Muscle of back (tissue), 11 donors: Measurements from ENCODE around the gene CHRNA4. TPM values are rescaled to one million over a fixed set of nuclear protein-coding genes. Genes with fewer than 3 reads are reported as not detected.
A peak's percentile ranks its signal among the peaks of the same experiment; 100 is the strongest.

Experiments used
- DNase-seq, 3 donors: peaks; one replicate each; pipeline versions ENCODE4 v3.0.0 to v3.0.0-alpha.2; 2013
- polyA plus RNA-seq, 10 donors: library from polyadenylated mRNA; unstranded; fragments of 120-200 nt; gene quantifications; one replicate each; pipeline ENCODE4 v1.2.1, GENCODE V29; 2013; ENCODE audit not compliant: insufficient read length in 10 of 10

The CHRNA4 gene
- polyA plus RNA-seq, 10 donors, result 0.14 to 1.5 (median 0.61) TPM

DNA sequence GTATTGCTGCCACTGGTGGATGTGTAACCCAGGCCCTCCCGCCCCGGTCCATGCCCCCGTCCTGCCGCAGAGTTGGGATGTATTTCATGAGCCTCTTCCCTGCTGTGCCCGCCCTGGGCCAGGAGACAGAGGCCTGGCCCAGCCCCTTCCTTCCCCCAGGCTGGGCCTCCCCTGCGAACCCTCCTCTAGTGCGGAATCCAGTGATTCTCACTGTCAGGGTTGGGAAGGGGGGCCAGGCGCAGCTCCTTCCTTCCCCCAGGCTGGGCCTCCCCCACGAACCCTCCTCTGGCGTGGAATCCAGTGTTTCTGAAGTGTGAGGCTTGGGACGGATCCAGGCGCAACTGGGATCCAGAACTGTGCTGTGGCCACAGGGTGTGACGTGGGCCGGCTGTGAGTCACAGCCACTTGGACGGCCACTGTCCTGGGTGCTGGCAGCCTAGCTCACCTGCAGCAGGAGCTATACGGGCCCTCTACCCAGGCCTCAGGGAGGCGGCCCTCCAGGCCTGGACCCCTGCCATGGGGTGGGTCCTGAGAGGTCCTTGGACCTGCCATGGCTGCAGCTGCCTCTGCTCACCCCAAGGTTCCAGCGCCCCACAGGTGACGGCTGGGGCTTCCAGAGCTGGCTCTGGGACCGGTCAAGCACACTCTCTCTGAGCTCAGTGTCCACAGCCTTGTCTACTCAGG, 39.9 kb downstream of the CHRNA4 start:
- DNase-seq, result peak in 2 of 3 donors; percentile 55 to 82

DNA sequence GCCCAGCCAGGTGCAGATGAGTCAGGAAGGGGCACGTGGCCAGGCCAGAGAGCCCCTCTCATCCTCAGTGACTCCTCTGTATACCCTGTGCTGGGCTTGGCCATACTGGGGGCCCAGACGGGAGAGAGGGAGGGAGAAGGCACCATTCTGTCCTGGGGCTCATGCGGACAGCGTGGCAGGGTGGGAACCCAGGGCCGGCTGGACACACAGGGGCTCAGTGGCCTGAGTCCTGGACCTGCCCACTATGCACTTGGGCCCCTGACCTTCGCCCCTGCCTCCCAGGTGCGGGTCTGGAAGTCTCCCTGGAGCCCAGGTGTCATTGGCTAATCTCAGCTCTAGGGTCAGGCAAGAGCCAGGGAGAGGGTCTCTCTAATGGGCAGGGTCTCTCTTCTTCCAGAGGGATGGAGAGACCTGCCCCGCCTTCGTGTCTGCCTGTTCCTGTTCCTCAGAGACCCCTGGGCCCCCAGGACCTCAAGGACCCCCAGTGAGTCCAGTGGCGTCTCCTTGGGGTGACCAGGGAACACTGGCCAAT, 40.5 kb downstream of the CHRNA4 start:
- no peak for DNase-seq

- DNase-seq, result no peak
These were observed 41.1 kb downstream of the CHRNA4 start for GRCh38 chr20:63320041-63320511.

GRCh38 chr20:63319164-63320040, 41.7 kb downstream of the CHRNA4 start:
- DNase-seq, result no peak

GRCh38 chr20:63318391-63319163, 42.6 kb downstream of the CHRNA4 start:
- no peak for DNase-seq

- DNase-seq, result no peak
These were observed 43.4 kb downstream of the CHRNA4 start for GRCh38 chr20:63317601-63318291.

- no peak for DNase-seq
These were observed 44.1 kb downstream of the CHRNA4 start for GRCh38 chr20:63317061-63317460.

- no peak for DNase-seq
These were observed 44.6 kb downstream of the CHRNA4 start for GRCh38 chr20:63316502-63316921.

GRCh38 chr20:63315731-63316491, 45.2 kb downstream of the CHRNA4 start:
- no peak for DNase-seq

GRCh38 chr20:63315240-63315689, 45.9 kb downstream of the CHRNA4 start:
- no peak for DNase-seq

- DNase-seq, result no peak
These were observed 46.4 kb downstream of the CHRNA4 start for GRCh38 chr20:63314566-63315239.

DNA sequence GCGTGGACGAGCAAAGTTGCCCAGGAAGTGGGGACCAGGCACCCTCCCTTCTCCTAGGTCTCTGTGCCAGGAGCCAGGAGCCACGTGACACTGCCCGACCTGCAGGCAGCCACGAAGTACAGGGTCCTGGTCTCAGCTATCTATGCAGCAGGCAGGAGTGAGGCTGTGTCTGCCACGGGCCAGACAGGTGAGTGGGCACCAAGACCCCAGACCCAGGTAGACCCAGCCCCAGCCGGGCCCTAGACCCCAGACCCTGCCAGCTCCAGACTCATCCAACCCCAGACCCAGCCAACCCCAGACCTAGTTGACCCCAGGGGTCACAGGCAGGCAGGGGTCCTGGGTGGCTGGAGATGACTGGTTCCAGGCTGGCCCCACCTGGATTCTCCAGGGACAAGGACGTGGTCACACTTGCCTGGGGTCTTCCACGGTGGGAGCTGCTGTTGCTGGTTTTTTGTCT, 47.1 kb downstream of the CHRNA4 start:
- DNase-seq, result no peak

- DNase-seq, result no peak
These were observed 47.7 kb downstream of the CHRNA4 start for GRCh38 chr20:63313349-63314014.

DNA sequence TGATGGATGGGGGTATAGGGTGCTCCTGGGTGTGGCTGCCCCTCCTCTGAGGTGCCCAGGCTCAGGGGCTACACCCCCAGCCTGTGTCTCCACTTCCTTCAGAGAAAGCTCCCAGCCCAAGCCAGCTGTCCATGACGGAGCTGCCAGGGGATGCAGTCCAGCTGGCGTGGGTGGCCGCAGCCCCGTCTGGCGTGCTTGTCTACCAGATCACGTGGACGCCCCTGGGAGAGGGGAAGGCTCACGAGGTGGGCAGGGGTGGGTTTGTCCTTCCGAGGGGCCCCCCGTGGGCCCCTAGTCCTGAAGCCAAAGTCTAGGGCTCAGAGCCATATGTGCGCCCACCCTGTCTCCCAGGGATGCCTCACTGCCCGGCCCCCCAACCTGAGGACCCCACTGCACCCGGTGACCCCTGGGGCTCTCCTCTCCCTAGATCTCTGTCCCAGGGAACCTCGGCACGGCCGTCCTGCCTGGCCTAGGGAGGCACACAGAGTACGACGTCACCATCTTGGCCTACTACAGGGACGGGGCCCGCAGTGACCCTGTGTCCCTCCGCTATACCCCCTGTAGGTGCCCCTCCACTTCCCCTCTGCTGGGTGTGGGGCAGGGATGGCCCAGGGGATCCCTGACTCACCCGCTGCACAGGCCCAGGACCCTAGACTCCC, 48.3 kb downstream of the CHRNA4 start:
- peak; percentile 43 to 81 (median 60) for DNase-seq

- DNase-seq, result no peak
These were observed 48.9 kb downstream of the CHRNA4 start for GRCh38 chr20:63312273-63312672.

GRCh38 chr20:63311833-63312243, 49.3 kb downstream of the CHRNA4 start:
- DNase-seq, result no peak

DNA sequence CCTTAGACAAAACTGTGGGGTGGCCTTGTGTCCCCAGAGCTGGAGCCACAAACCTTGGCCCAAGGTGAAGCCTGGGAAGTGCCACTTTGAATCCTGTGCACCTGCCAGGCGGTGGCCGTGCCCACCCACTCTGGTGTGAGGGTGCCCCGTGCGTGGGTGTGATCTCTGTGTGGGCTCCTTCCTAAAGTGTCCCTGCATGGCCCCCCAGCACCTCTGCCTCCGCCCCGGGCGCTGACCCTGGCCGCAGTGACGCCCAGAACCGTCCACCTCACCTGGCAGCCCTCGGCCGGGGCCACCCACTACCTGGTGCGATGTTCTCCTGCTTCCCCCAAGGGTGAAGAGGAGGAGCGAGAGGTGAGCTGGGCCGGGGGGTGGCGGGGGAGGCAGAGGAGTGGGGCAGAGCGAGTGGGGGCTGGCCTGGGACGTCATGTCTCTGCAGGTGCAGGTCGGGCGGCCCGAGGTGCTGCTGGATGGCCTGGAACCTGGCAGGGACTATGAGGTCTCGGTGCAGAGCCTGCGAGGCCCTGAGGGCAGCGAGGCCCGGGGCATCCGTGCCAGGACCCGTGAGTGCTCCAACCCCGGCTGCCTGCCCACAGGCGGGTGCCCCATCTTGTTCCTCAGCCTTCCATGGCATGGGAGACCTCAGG, 49.8 kb downstream of the CHRNA4 start:
- no peak for DNase-seq
